CD8-positive, alpha-beta memory T cell (primary cell): ENCODE results near the gene UBQLN3. TPM values are rescaled to one million over a fixed set of nuclear protein-coding genes. Genes with fewer than 3 reads are reported as not detected.

Experiments used
- CTCF ChIA-PET: fragments of 350-600 bp; sonication (Branson Sonifier 250); formaldehyde crosslinking; loops from one replicate; lab custom pipeline; 2021; ENCODE audit warnings: antibody characterized with exemption; lab: Charles Lee
- POLR2A ChIA-PET: fragments of 350-600 bp; sonication (Branson Sonifier 250); formaldehyde crosslinking; loops from one replicate; lab custom pipeline; 2021; ENCODE audit warnings: antibody characterized with exemption; lab: Charles Lee
- DNase-seq, 5 donors: peaks; one replicate each; pipeline versions ENCODE4 v3.0.0 to v3.0.0-alpha.2; 2020 to 2022; ENCODE audit warnings: mixed read lengths in 1 of 5
- H3K27ac ChIP-seq: one replicate; pipeline ENCODE4 v1.7.0; 2013; ENCODE audit warnings: low read depth, mild to moderate bottlenecking, low read length, moderate library complexity
- H3K27me3 ChIP-seq: 2 replicates; pipeline ENCODE4 v1.7.0; 2013; ENCODE audit warnings: low read length, mild to moderate bottlenecking; ENCODE audit not compliant: insufficient read depth, poor library complexity, severe bottlenecking
- H3K36me3 ChIP-seq: 2 replicates; pipeline ENCODE4 v1.7.0; 2013; ENCODE audit warnings: mild to moderate bottlenecking, low read length, moderate library complexity; ENCODE audit not compliant: insufficient read depth
- H3K4me1 ChIP-seq: 2 replicates; pipeline ENCODE4 v1.7.0; 2013; ENCODE audit warnings: mild to moderate bottlenecking, low read length, moderate library complexity; ENCODE audit not compliant: insufficient read depth
- H3K4me3 ChIP-seq: 2 replicates; pipeline ENCODE4 v1.7.0; 2013; ENCODE audit warnings: mild to moderate bottlenecking, low read length
- H3K9me3 ChIP-seq: 2 replicates; pipeline ENCODE4 v1.7.0; 2013; ENCODE audit warnings: mild to moderate bottlenecking, low read length
- H3K27ac Mint-ChIP-seq, 8 donors: one replicate each; pipeline ENCODE4 v1.8.0; 2020 to 2021; ENCODE audit warnings: mixed read lengths in 8 of 8, mild to moderate bottlenecking in 6 of 8, inconsistent platforms in 3 of 8, moderate library complexity in 3 of 8
- H3K27me3 Mint-ChIP-seq, 2 donors: one replicate each; pipeline ENCODE4 v1.8.0; 2020 to 2021; ENCODE audit warnings: mixed read lengths in 2 of 2, mild to moderate bottlenecking in 1 of 2, moderate library complexity in 1 of 2
- H3K36me3 Mint-ChIP-seq, 3 donors: one replicate each; pipeline ENCODE4 v1.8.0; 2020 to 2021; ENCODE audit warnings: mixed read lengths in 3 of 3, inconsistent platforms in 1 of 3, mild to moderate bottlenecking in 1 of 3
- H3K4me1 Mint-ChIP-seq, 3 donors: one replicate each; pipeline ENCODE4 v1.8.0; 2020 to 2021; ENCODE audit warnings: mixed read lengths in 3 of 3, inconsistent platforms in 1 of 3, mild to moderate bottlenecking in 1 of 3
- H3K4me3 Mint-ChIP-seq, 7 donors: one replicate each; pipeline ENCODE4 v1.8.0; 2020 to 2021; ENCODE audit warnings: mixed read lengths in 7 of 7, mild to moderate bottlenecking in 6 of 7, moderate library complexity in 4 of 7, inconsistent platforms in 2 of 7
- H3K9me3 Mint-ChIP-seq, 5 donors: one replicate each; pipeline ENCODE4 v1.8.0; 2020 to 2022; ENCODE audit warnings: mixed read lengths in 5 of 5, mild to moderate bottlenecking in 3 of 5, moderate library complexity in 2 of 5, inconsistent platforms in 1 of 5
- polyA plus RNA-seq: library from polyadenylated mRNA; unstranded; fragments of 300-500 nt; fragmentation: Illumina TruSeq; gene quantifications from one replicate; pipeline ENCODE4 v1.2.3, GENCODE V29; 2021
- total RNA-seq, 2 experiments: library from RNA; stranded (reverse); gene quantifications; one replicate each; pipeline ENCODE4 v1.2.3, GENCODE V29; 2021

UBQLN3 gene
- total and polyA plus RNA-seq, 3 experiments from 2014 or later: not detected

DNA sequence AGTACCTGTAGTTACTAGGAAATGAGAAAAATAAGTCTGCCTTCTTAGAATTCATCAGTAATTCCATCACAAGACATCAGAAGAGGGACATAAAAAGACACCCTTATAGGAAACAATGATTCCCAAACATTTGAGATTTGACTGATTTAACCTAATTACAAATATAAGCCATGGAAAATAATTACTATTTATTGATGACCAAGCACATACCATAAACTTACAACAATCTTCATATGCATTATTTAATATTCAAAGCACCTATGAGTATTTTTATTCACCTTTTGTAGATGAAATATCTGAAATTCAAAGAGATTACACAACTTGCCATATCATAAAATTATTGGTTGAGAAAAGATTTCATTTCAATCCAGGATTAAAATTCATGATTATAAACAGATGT is 35.8 kb downstream of the UBQLN3 start:
- no peaks in the 10 kb centered on the region for H3K9me3 Mint-ChIP-seq

DNA sequence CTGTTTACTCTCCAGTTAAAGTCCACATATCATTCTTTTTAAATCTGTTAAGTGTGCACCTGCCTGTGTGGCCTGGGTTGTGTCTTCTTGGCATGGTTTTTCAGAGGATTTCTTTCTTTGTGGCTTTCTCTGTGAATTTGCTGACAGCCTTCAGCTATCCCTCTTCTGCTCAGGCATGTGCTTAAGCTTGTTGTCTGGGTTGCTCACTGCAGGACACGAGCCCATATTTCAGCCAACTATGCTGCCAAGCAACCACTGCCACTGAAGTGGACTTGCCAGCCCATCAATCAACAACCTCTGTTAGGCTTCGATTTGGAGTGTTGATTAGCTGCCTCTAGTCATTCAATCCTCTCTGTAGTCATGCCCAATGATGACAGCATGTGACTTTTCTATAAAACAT is 42.2 kb downstream of the UBQLN3 start:
- H3K36me3 ChIP-seq: no peaks in the 10 kb centered on the region
- no peak overlapping the region for H3K4me3 ChIP-seq
- no peaks in the 10 kb centered on the region for H3K9me3 ChIP-seq
- Mint-ChIP-seq H3K36me3 (no peaks in the 10 kb centered on the region), H3K4me1 (no peaks in the 10 kb centered on the region), H3K27me3 (peaks cover 3 to 20% of the 10 kb centered on the region in 2 donors), H3K27ac (no peak overlapping the region), H3K4me3 (peak overlapping the region in 1 of 7 donors; percentile 49), H3K9me3 (no peaks in the 10 kb centered on the region)
- ChIA-PET CTCF (no interaction called here), POLR2A (no interaction called here)
- no peak for DNase-seq
- H3K4me1 ChIP-seq: no peaks in the 10 kb centered on the region
- no peaks in the 10 kb centered on the region for H3K27me3 ChIP-seq
- no peak overlapping the region for H3K27ac ChIP-seq

More for the DNA sequence above, 35.8 kb downstream of the UBQLN3 start:
- H3K27ac Mint-ChIP-seq: no peak overlapping the region
- no peaks in the 10 kb centered on the region for H3K27me3 ChIP-seq
- no peak for DNase-seq
- H3K4me3 Mint-ChIP-seq: no peak overlapping the region
- H3K27me3 Mint-ChIP-seq: peaks cover 4 to 46% of the 10 kb centered on the region in 2 donors
- H3K36me3 Mint-ChIP-seq: no peaks in the 10 kb centered on the region
- no peaks in the 10 kb centered on the region for H3K4me1 Mint-ChIP-seq
- no peaks in the 10 kb centered on the region for H3K4me1 ChIP-seq
- CTCF ChIA-PET: no interaction called here
- H3K4me3 ChIP-seq: no peak overlapping the region
- POLR2A ChIA-PET: no interaction called here
- H3K27ac ChIP-seq: no peak overlapping the region
- no peaks in the 10 kb centered on the region for H3K9me3 ChIP-seq
- no peaks in the 10 kb centered on the region for H3K36me3 ChIP-seq

- DNase-seq: no peak
- H3K27me3 ChIP-seq: no peaks in the 10 kb centered on the region
- no peaks in the 10 kb centered on the region for H3K4me1 Mint-ChIP-seq
- no peak overlapping the region for H3K4me3 ChIP-seq
- no peaks in the 10 kb centered on the region for H3K36me3 Mint-ChIP-seq
- no peak overlapping the region for H3K27ac Mint-ChIP-seq
- peaks cover 0 to 3% (median 0%) of the 10 kb centered on the region in 5 donors for H3K9me3 Mint-ChIP-seq
- H3K4me3 Mint-ChIP-seq: no peak overlapping the region
- H3K27ac ChIP-seq: no peak overlapping the region
- H3K9me3 ChIP-seq: no peaks in the 10 kb centered on the region
- peaks cover 6 to 21% of the 10 kb centered on the region in 2 donors for H3K27me3 Mint-ChIP-seq
- ChIA-PET POLR2A (no interaction called here), CTCF (no interaction called here)
- no peaks in the 10 kb centered on the region for H3K4me1 ChIP-seq
- H3K36me3 ChIP-seq: no peaks in the 10 kb centered on the region
Observed at GRCh38 chr11:5460983-5461621, 48.7 kb downstream of the UBQLN3 start.

Other genes with a start within 250 kb of the UBQLN3 start
- gene HBE1, start 240.0 kb downstream of the UBQLN3 start, total RNA-seq: not detected
- not detected for gene HBE1, start 240.0 kb downstream of the UBQLN3 start, polyA plus RNA-seq
- not detected for gene OR51B4, start 208.0 kb downstream of the UBQLN3 start, total RNA-seq
- gene OR51B4, start 208.0 kb downstream of the UBQLN3 start, polyA plus RNA-seq: not detected
- gene OR51B2, start 185.7 kb downstream of the UBQLN3 start, total RNA-seq: not detected
- gene OR51B2, start 185.7 kb downstream of the UBQLN3 start, polyA plus RNA-seq: not detected
- not detected for gene OR51B5, start 166.4 kb downstream of the UBQLN3 start, total RNA-seq
- gene OR51B5, start 166.4 kb downstream of the UBQLN3 start, polyA plus RNA-seq: not detected
- not detected for gene OR51B6, start 158.4 kb downstream of the UBQLN3 start, total RNA-seq
- not detected for gene OR51B6, start 158.4 kb downstream of the UBQLN3 start, polyA plus RNA-seq
- gene OR51M1, start 126.1 kb downstream of the UBQLN3 start, total RNA-seq: not detected
- not detected for gene OR51M1, start 126.1 kb downstream of the UBQLN3 start, polyA plus RNA-seq
- gene OR51Q1, start 87.8 kb downstream of the UBQLN3 start, total RNA-seq: not detected
- not detected for gene OR51Q1, start 87.8 kb downstream of the UBQLN3 start, polyA plus RNA-seq
- gene OR51I1, start 68.4 kb downstream of the UBQLN3 start, total RNA-seq: not detected
- gene OR51I1, start 68.4 kb downstream of the UBQLN3 start, polyA plus RNA-seq: not detected
- not detected for gene OR51I2, start 60.6 kb downstream of the UBQLN3 start, total RNA-seq
- gene OR51I2, start 60.6 kb downstream of the UBQLN3 start, polyA plus RNA-seq: not detected
- not detected for gene OR52D1, start 21.3 kb downstream of the UBQLN3 start, total RNA-seq
- not detected for gene OR52D1, start 21.3 kb downstream of the UBQLN3 start, polyA plus RNA-seq
- not detected for gene UBQLNL, start 6.7 kb upstream of the UBQLN3 start, total RNA-seq
- gene UBQLNL, start 6.7 kb upstream of the UBQLN3 start, polyA plus RNA-seq: not detected
- not detected for gene OR52H1, start 38.6 kb upstream of the UBQLN3 start, total RNA-seq
- gene OR52H1, start 38.6 kb upstream of the UBQLN3 start, polyA plus RNA-seq: not detected
- not detected for gene OR52B6, start 70.9 kb upstream of the UBQLN3 start, total RNA-seq
- not detected for gene OR52B6, start 70.9 kb upstream of the UBQLN3 start, polyA plus RNA-seq
- under 1 TPM in 1 of 2 experiments, not detected in 1; 0.20 TPM for gene TRIM6, start 86.7 kb upstream of the UBQLN3 start, total RNA-seq
- gene TRIM6, start 86.7 kb upstream of the UBQLN3 start, polyA plus RNA-seq: not detected
- gene TRIM34, start 115.0 kb upstream of the UBQLN3 start, total RNA-seq: 1 to 10 TPM; 3.1 to 4.1 TPM
- gene TRIM34, start 115.0 kb upstream of the UBQLN3 start, polyA plus RNA-seq: 13.5 TPM
- gene TRIM5, start 175.1 kb upstream of the UBQLN3 start, total RNA-seq: 10 to 100 TPM in 1 of 2 experiments, 1 to 10 TPM in 1; 8.2 to 10.6 TPM
- 9.8 TPM for gene TRIM5, start 175.1 kb upstream of the UBQLN3 start, polyA plus RNA-seq
- 100 to 1,000 TPM; 105 TPM for gene TRIM22, start 179.8 kb upstream of the UBQLN3 start, total RNA-seq
- gene TRIM22, start 179.8 kb upstream of the UBQLN3 start, polyA plus RNA-seq: 163 TPM
- not detected for gene OR56B1, start 226.5 kb upstream of the UBQLN3 start, total RNA-seq
- gene OR56B1, start 226.5 kb upstream of the UBQLN3 start, polyA plus RNA-seq: not detected
- under 1 TPM; 0.22 to 0.48 TPM for gene OR52N4, start 244.3 kb upstream of the UBQLN3 start, total RNA-seq
- 0.71 TPM for gene OR52N4, start 244.3 kb upstream of the UBQLN3 start, polyA plus RNA-seq